Tibial nerve (tissue), 4 donors: ENCODE results near the gene VSIG1. TPM values are rescaled to one million over a fixed set of nuclear protein-coding genes. Genes with fewer than 3 reads are reported as not detected.

Source experiments
- DNase-seq, 2 donors: peaks; one replicate each; pipeline ENCODE4 v3.0.0-alpha.2; 2019; ENCODE audit warnings: low spot score in 2 of 2
- H3K27ac ChIP-seq, 4 donors: fragments of 200-600 bp; sonication (generic) in 3 of 4; one replicate each; pipeline ENCODE4 v1.5.1; 2017 to 2019; ENCODE audit warnings: mild to moderate bottlenecking in 1 of 4
- H3K27me3 ChIP-seq, 2 donors: fragments of 200-600 bp; sonication (generic) in 1 of 2; one replicate each; pipeline versions ENCODE4 v1.5.1 to v1.6.0; 2017 to 2019
- H3K36me3 ChIP-seq, 3 donors: fragments of 200-600 bp; sonication (generic); one replicate each; pipeline ENCODE4 v1.5.1; 2018 to 2019
- H3K4me1 ChIP-seq, 4 donors: fragments of 200-600 bp; sonication (generic) in 3 of 4; one replicate each; pipeline ENCODE4 v1.5.1; 2017 to 2019
- H3K4me3 ChIP-seq, 4 donors: fragments of 200-600 bp; sonication (generic) in 3 of 4; one replicate each; pipeline ENCODE4 v1.5.1; 2017 to 2019; ENCODE audit warnings: mild to moderate bottlenecking in 1 of 4, moderate library complexity in 1 of 4
- H3K9me3 ChIP-seq, 4 donors: fragments of 200-600 bp; sonication (generic) in 3 of 4; one replicate each; pipeline ENCODE4 v1.5.1; 2017 to 2019
- CTCF ChIP-seq, 5 experiments: fragments of 200-600 bp in 3 of 5; fragments of 450-650 bp in 2 of 5; sonication (generic) in 3 of 5; IDR thresholded peaks; one replicate each; pipeline ENCODE4 v1.5.1; 2016 to 2019; ENCODE audit warnings: antibody characterized with exemption in 5 of 5, mild to moderate bottlenecking in 3 of 5, moderate library complexity in 2 of 5
- EP300 ChIP-seq, 2 donors: sonication (generic); formaldehyde crosslinking; IDR thresholded peaks; one replicate each; pipeline ENCODE4 v1.6.1; 2017; ENCODE audit warnings: antibody characterized with exemption in 2 of 2, mild to moderate bottlenecking in 1 of 2
- POLR2A ChIP-seq, 2 donors: fragments of 450-650 bp; IDR thresholded peaks; one replicate each; pipeline ENCODE4 v1.6.1; 2017; ENCODE audit warnings: antibody characterized with exemption in 2 of 2, mild to moderate bottlenecking in 2 of 2, moderate library complexity in 2 of 2
- WGBS, 2 donors: methylation state at CpG; one replicate each; pipeline ENCODE4 v1.1.5; 2018; 5-methylcytosine and 5-hydroxymethylcytosine counted together
- total RNA-seq, 4 donors: library from RNA; depleted of rRNA; stranded (reverse); fragments of >200 nt; gene quantifications; one replicate each; pipeline ENCODE4 v1.1.0, GENCODE V29; 2016

VSIG1 gene
- total RNA-seq, 4 donors from 2014 or later: 0.30 TPM; not detected in 3

- no peak overlapping the region for H3K27ac ChIP-seq
- H3K36me3 ChIP-seq: peaks cover 0 to 19% (median 0%) of the 10 kb centered on the region in 3 donors
- no peak overlapping the region for H3K4me3 ChIP-seq
- WGBS, 2 donors: 82 to 88% methylated on average over 4 of the region's 4 CpGs
- peaks cover 0 to 4% (median 0%) of the 10 kb centered on the region in 4 donors for H3K4me1 ChIP-seq
- no peak for TF ChIP-seq CTCF (IDR thresholded peaks at IDR 0.05)
- TF ChIP-seq EP300 (IDR thresholded peaks at IDR 0.05): no peak
- no peak for TF ChIP-seq POLR2A (IDR thresholded peaks at IDR 0.05)
- H3K9me3 ChIP-seq: no peaks in the 10 kb centered on the region
- no peak for DNase-seq
- H3K27me3 ChIP-seq: peaks cover 0 to 9% of the 10 kb centered on the region in 2 donors
Measured at GRCh38 chrX:108127152-108127551, 82.3 kb downstream of the VSIG1 start.

Other genes with a start within 250 kb of the VSIG1 start
- gene MID2, start 219.2 kb upstream of the VSIG1 start, total RNA-seq: 10 to 100 TPM; 17.1 to 31.0 (median 20.0) TPM
- not detected for gene TEX13B, start 62.7 kb upstream of the VSIG1 start, total RNA-seq
- 10 to 100 TPM; 32.9 to 46.1 (median 37.8) TPM for gene PSMD10, start 46.5 kb downstream of the VSIG1 start, total RNA-seq
- gene ATG4A, start 46.7 kb downstream of the VSIG1 start, total RNA-seq: 10 to 100 TPM in 3 of 4 donors, 1 to 10 TPM in 1; 9.3 to 23.3 (median 11.1) TPM